HCT116 (cell line): ENCODE results near the gene NHSL1. TPM values are rescaled to one million over a fixed set of nuclear protein-coding genes. Genes with fewer than 3 reads are reported as not detected.

ENCODE experiments used
- ATAC-seq: fragments of 200-7000 bp; cut with Tn5 transposase; 2 replicates; pipeline ENCODE4 v1.9.1; 2020; ENCODE audit warnings: mild to moderate bottlenecking, moderate library complexity
- BruUV-seq: library from RNA; stranded (reverse); fragments of 400-500 nt; replicated peaks from 2 replicates; lab custom pipeline; 2021; lab: Mats Ljungman, UMichigan
- CTCF ChIA-PET: fragments of 300-600 bp; sonication (Branson Sonifier 250); formaldehyde crosslinking; loops from one replicate; lab custom pipeline; 2021; ENCODE audit warnings: antibody characterized with exemption; lab: Charles Lee
- POLR2A ChIA-PET: fragments of 300-600, 350-600 bp; sonication (Branson Sonifier 250); formaldehyde crosslinking; loops from one replicate; lab custom pipeline; 2021; ENCODE audit warnings: antibody characterized with exemption; lab: Charles Lee
- RAD21 ChIA-PET, 2 experiments: fragments of 300-600 bp; sonication (Branson Sonifier 250); formaldehyde crosslinking; loops; one replicate each; lab custom pipeline; 2023; ENCODE audit warnings: low total read pairs in 2 of 2; ENCODE audit not compliant: uncharacterized antibody in 2 of 2, unreplicated experiment in 2 of 2, low non-redundant PET in 1 of 2; lab: Charles Lee
- DNase-seq: peaks from one replicate; pipeline ENCODE4 v3.0.0-alpha.2; 2010; ENCODE audit warnings: low read depth, low spot score
- H2AFZ ChIP-seq: fragments of 200-600 bp; shearing (Covaris generic), sonication (generic); 2 replicates; pipeline ENCODE4 v1.6.1; 2017; ENCODE audit warnings: low read depth, mixed run types, mixed read lengths, antibody characterized with exemption, low read length; ENCODE audit not compliant: poor library complexity, severe bottlenecking
- H3K27ac ChIP-seq: 2 replicates; pipeline ENCODE4 v1.5.1; 2012; ENCODE audit warnings: low read depth, low read length
- H3K27me3 ChIP-seq: fragments of 200-600 bp; sonication (generic); 2 replicates; pipeline ENCODE4 v1.6.1; 2016; ENCODE audit warnings: mixed run types, low read length, mixed read lengths; ENCODE audit not compliant: insufficient read depth
- H3K36me3 ChIP-seq, 2 experiments: fragments of 200-500 bp in 1 of 2; fragments of 200-600 bp in 1 of 2; sonication (Bioruptor generic) in 1 of 2; sonication (generic) in 1 of 2; 2 replicates each; pipeline versions ENCODE4 v1.5.1 to v1.6.1; 2014 to 2016; ENCODE audit warnings: low read length in 2 of 2, inconsistent platforms in 1 of 2, mixed read lengths in 1 of 2, mixed run types in 1 of 2; ENCODE audit not compliant: insufficient read depth in 2 of 2, control insufficient read depth in 1 of 2
- H3K4me1 ChIP-seq, 2 experiments: fragments of 200-600 bp in 1 of 2; sonication (generic) in 1 of 2; 2 replicates each; pipeline versions ENCODE4 v1.5.1 to v1.6.1; 2012 to 2017; ENCODE audit warnings: low read length in 2 of 2, inconsistent platforms in 1 of 2, mild to moderate bottlenecking in 1 of 2, mixed read lengths in 1 of 2, mixed run types in 1 of 2, moderate library complexity in 1 of 2; ENCODE audit not compliant: insufficient read depth in 2 of 2, control insufficient read depth in 1 of 2
- H3K4me2 ChIP-seq: fragments of 200-600 bp; sonication (generic); 2 replicates; pipeline ENCODE4 v1.6.1; 2017; ENCODE audit warnings: mixed run types, low read length, mixed read lengths
- H3K4me3 ChIP-seq, 2 experiments: fragments of 200-600 bp in 1 of 2; sonication (generic) in 1 of 2; replicated peaks in 1 of 2; 2 replicates each; pipeline ENCODE4 v1.5.1; 2011 to 2016; ENCODE audit warnings: low read length in 2 of 2, control low read depth in 1 of 2, low read depth in 1 of 2, mild to moderate bottlenecking in 1 of 2, mixed read lengths in 1 of 2, mixed run types in 1 of 2
- H3K79me2 ChIP-seq: fragments of 200-600 bp; sonication (generic); 2 replicates; pipeline ENCODE4 v1.6.1; 2017; ENCODE audit warnings: mild to moderate bottlenecking, mixed run types, low read length, moderate library complexity, mixed read lengths; ENCODE audit not compliant: insufficient read depth
- H3K9ac ChIP-seq: fragments of 200-600 bp; sonication (generic); 2 replicates; pipeline ENCODE4 v1.6.1; 2016; ENCODE audit warnings: low read length, mixed read lengths
- H3K9me2 ChIP-seq: fragments of 200-600 bp; sonication (generic), shearing (Covaris generic); 2 replicates; pipeline ENCODE4 v1.6.1; 2017; ENCODE audit warnings: mixed run types, mild to moderate bottlenecking, moderate library complexity; ENCODE audit not compliant: insufficient read depth
- H3K9me3 ChIP-seq, 2 experiments: fragments of 200-500 bp in 1 of 2; fragments of 200-600 bp in 1 of 2; sonication (Bioruptor generic) in 1 of 2; sonication (generic) in 1 of 2; 2 replicates each; pipeline ENCODE4 v1.6.1; 2014 to 2017; ENCODE audit warnings: low read length in 2 of 2, mixed read lengths in 2 of 2, inconsistent platforms in 1 of 2, low read depth in 1 of 2, mild to moderate bottlenecking in 1 of 2, mixed run types in 1 of 2, moderate library complexity in 1 of 2; ENCODE audit not compliant: control insufficient read depth in 1 of 2, insufficient read depth in 1 of 2
- H4K20me1 ChIP-seq: fragments of 200-600 bp; sonication (generic), shearing (Covaris generic); 2 replicates; pipeline ENCODE4 v1.6.1; 2017; ENCODE audit warnings: mixed run types, mild to moderate bottlenecking, moderate library complexity; ENCODE audit not compliant: insufficient read depth
- ELF1 ChIP-seq: IDR thresholded peaks from 2 replicates; pipeline ENCODE4 v1.6.1; 2012; ENCODE audit warnings: low read depth, borderline replicate concordance
- EZH2 ChIP-seq: fragments of 200-600 bp; sonication (generic); IDR thresholded peaks from 2 replicates; pipeline ENCODE4 v1.6.1; 2017; ENCODE audit warnings: antibody characterized with exemption, mixed run types
- POLR2A ChIP-seq: IDR thresholded peaks from 2 replicates; pipeline ENCODE4 v1.7.0; 2011; ENCODE audit warnings: borderline replicate concordance; ENCODE audit not compliant: insufficient read depth, insufficient read length; ENCODE audit errors: extremely low read depth
- SP1 ChIP-seq: IDR thresholded peaks from 2 replicates; pipeline ENCODE4 v1.6.1; 2012; ENCODE audit warnings: low read depth
- SRF ChIP-seq: IDR thresholded peaks from 2 replicates; pipeline ENCODE4 v1.6.1; 2012; ENCODE audit warnings: low read depth
- ZFX ChIP-seq: fragments of 450-650 bp; IDR thresholded peaks from 2 replicates; pipeline ENCODE4 v1.6.1; 2017
- ZNF274 ChIP-seq: fragments of 200-500 bp; sonication (Bioruptor generic); IDR thresholded peaks from 2 replicates; pipeline ENCODE4 v1.6.1; 2014; ENCODE audit warnings: mild to moderate bottlenecking, low read depth, low read length, inconsistent platforms
- intact Hi-C: fragments of 100-400 bp; cut with micrococcal nuclease; formaldehyde crosslinking; loops from 2 replicates; pipeline ENCODE4 v1.10.0; 2022
- total RNA-seq: library from RNA; stranded (reverse); gene quantifications from one replicate; pipeline ENCODE4 v1.2.1, GENCODE V29; 2021; ENCODE audit not compliant: unreplicated experiment
- TF ChIP-seq, protein P1 (sequence below): IDR thresholded peaks from 2 replicates; pipeline ENCODE4 v1.6.1; 2012; ENCODE audit warnings: low read depth
- TF ChIP-seq, protein P2 (sequence below): IDR thresholded peaks from 2 replicates; pipeline ENCODE4 v1.6.1; 2012

Gene NHSL1
- total RNA-seq, 1 experiment from 2014 or later: 15.4 TPM

DNA sequence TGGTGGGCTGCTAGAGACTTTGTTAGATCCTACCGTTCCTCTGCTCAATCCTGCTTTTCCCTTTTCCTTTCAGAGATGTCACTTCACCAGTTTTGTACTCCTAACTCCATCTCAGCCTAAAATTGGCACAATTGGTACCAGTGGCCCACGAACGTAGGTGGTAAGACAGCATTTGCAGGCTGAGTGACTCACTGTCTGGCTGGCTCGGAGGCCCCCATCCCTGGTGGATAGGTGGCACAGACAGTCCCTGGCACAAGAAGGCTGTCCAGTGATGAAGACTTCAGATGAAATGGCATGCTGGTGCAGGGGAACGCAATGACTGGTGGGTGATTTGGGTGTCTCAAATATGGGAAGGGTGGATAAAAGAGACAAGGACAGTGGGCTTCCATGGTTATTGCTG, 84.2 kb downstream of the NHSL1 start:
- ChIA-PET CTCF (no interaction called here), RAD21 (no interaction called here), POLR2A (no interaction called here)
- Histone ChIP-seq H3K36me3 (peaks cover 10 to 17% of the 10 kb centered on the region in 2 experiments; a peak in 3 of 4 replicates), H3K27me3 (no peaks in the 10 kb centered on the region), H4K20me1 (no peaks in the 10 kb centered on the region), H3K4me2 (no peak overlapping the region), H3K9ac (no peak overlapping the region), H3K27ac (no peak overlapping the region), H3K4me1 (peaks cover 5 to 15% of the 10 kb centered on the region in 2 experiments), H3K9me3 (no peaks in the 10 kb centered on the region), H3K4me3 (no peak overlapping the region), H3K79me2 (no peaks in the 10 kb centered on the region), H3K9me2 (no peaks in the 10 kb centered on the region), H2AFZ (no peak overlapping the region)
- TF ChIP-seq POLR2A (no peak), ZFX (no peak), SRF (no peak), SP1 (no peak), EZH2 (no peak), ZNF274 (no peak), ELF1 (no peak)
- TF ChIP-seq, protein P1, sequence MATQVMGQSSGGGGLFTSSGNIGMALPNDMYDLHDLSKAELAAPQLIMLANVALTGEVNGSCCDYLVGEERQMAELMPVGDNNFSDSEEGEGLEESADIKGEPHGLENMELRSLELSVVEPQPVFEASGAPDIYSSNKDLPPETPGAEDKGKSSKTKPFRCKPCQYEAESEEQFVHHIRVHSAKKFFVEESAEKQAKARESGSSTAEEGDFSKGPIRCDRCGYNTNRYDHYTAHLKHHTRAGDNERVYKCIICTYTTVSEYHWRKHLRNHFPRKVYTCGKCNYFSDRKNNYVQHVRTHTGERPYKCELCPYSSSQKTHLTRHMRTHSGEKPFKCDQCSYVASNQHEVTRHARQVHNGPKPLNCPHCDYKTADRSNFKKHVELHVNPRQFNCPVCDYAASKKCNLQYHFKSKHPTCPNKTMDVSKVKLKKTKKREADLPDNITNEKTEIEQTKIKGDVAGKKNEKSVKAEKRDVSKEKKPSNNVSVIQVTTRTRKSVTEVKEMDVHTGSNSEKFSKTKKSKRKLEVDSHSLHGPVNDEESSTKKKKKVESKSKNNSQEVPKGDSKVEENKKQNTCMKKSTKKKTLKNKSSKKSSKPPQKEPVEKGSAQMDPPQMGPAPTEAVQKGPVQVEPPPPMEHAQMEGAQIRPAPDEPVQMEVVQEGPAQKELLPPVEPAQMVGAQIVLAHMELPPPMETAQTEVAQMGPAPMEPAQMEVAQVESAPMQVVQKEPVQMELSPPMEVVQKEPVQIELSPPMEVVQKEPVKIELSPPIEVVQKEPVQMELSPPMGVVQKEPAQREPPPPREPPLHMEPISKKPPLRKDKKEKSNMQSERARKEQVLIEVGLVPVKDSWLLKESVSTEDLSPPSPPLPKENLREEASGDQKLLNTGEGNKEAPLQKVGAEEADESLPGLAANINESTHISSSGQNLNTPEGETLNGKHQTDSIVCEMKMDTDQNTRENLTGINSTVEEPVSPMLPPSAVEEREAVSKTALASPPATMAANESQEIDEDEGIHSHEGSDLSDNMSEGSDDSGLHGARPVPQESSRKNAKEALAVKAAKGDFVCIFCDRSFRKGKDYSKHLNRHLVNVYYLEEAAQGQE: no peak
- TF ChIP-seq, protein P2, sequence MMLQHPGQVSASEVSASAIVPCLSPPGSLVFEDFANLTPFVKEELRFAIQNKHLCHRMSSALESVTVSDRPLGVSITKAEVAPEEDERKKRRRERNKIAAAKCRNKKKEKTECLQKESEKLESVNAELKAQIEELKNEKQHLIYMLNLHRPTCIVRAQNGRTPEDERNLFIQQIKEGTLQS: no peak
- ATAC-seq (no peak), DNase-seq (no peak)
- no TSS peak for BruUV-seq
- intact Hi-C loops: no loop called here
